Stimulated activated naive B cell treated with anti-CD40 and anti-IgM and Interleukin-4, amounts not matched to agents 10 μg/mL and 1 μg/mL and 100 μg/mL, for 72 hours (primary cell): ENCODE measurements around the gene A3GALT2.

ENCODE experiments used
- ATAC-seq, 2 donors: fragments of 150-1000 bp; cut with Tn5 transposase; replicated peaks; 2 replicates each; pipeline ENCODE4 v1.10.0; 2021; ENCODE audit warnings: moderate library complexity in 1 of 2
- DNase-seq: peaks from one replicate; pipeline ENCODE4 v3.0.0; 2021
- H3K27ac Mint-ChIP-seq: one replicate; pipeline ENCODE4 v1.8.0; 2022; ENCODE audit warnings: mild to moderate bottlenecking, mixed read lengths
- H3K27me3 Mint-ChIP-seq, 2 donors: one replicate each; pipeline ENCODE4 v1.8.0; 2022; ENCODE audit warnings: mixed read lengths in 2 of 2
- H3K36me3 Mint-ChIP-seq, 2 donors: one replicate each; pipeline ENCODE4 v1.8.0; 2022; ENCODE audit warnings: mixed read lengths in 2 of 2, mild to moderate bottlenecking in 1 of 2
- H3K4me1 Mint-ChIP-seq, 2 donors: one replicate each; pipeline ENCODE4 v1.8.0; 2022; ENCODE audit warnings: mixed read lengths in 2 of 2, mild to moderate bottlenecking in 1 of 2
- H3K4me3 Mint-ChIP-seq, 2 donors: one replicate each; pipeline ENCODE4 v1.8.0; 2022; ENCODE audit warnings: mild to moderate bottlenecking in 2 of 2, mixed read lengths in 2 of 2, moderate library complexity in 1 of 2
- H3K9me3 Mint-ChIP-seq, 2 donors: one replicate each; pipeline ENCODE4 v1.8.0; 2022; ENCODE audit warnings: mixed read lengths in 2 of 2, mild to moderate bottlenecking in 1 of 2

A3GALT2 gene

GRCh38 chr1:33275706-33276572, 45.0 kb downstream of the A3GALT2 start:
- Mint-ChIP-seq H3K27me3 (no peaks in the 10 kb centered on the region), H3K36me3 (peaks cover 11 to 38% of the 10 kb centered on the region in 2 donors), H3K9me3 (no peaks in the 10 kb centered on the region), H3K27ac (no peak overlapping the region), H3K4me3 (no peak overlapping the region), H3K4me1 (peaks cover 24 to 35% of the 10 kb centered on the region in 2 donors)
- ATAC-seq (no peak), DNase-seq (no peak)

- H3K36me3 Mint-ChIP-seq = peaks cover 16 to 37% of the 10 kb centered on the region in 2 donors
- H3K27ac Mint-ChIP-seq = no peak overlapping the region
- peaks cover 25 to 38% of the 10 kb centered on the region in 2 donors for H3K4me1 Mint-ChIP-seq
- H3K4me3 Mint-ChIP-seq = no peak overlapping the region
- DNase-seq (no peak), ATAC-seq (no peak)
- no peaks in the 10 kb centered on the region for H3K27me3 Mint-ChIP-seq
- H3K9me3 Mint-ChIP-seq = no peaks in the 10 kb centered on the region
Observed at GRCh38 chr1:33275195-33275594, 45.7 kb downstream of the A3GALT2 start.

- H3K9me3 Mint-ChIP-seq = no peaks in the 10 kb centered on the region
- peak; percentile 55 to 73 for ATAC-seq
- H3K27ac Mint-ChIP-seq = peak overlapping the region; percentile 48
Observed at GRCh38 chr1:33274446-33274845, 46.5 kb downstream of the A3GALT2 start.

GRCh38 chr1:33273961-33274371, 46.9 kb downstream of the A3GALT2 start:
- Mint-ChIP-seq H3K27ac (no peak overlapping the region), H3K36me3 (peaks cover 11 to 28% of the 10 kb centered on the region in 2 donors), H3K4me1 (peaks cover 25 to 38% of the 10 kb centered on the region in 2 donors), H3K27me3 (no peaks in the 10 kb centered on the region), H3K4me3 (no peak overlapping the region), H3K9me3 (no peaks in the 10 kb centered on the region)
- ATAC-seq = no peak
- no peak for DNase-seq

More at GRCh38 chr1:33274446-33274845, 46.5 kb downstream of the A3GALT2 start:
- Mint-ChIP-seq H3K4me1 (peaks cover 25 to 38% of the 10 kb centered on the region in 2 donors), H3K4me3 (peak overlapping the region in 1 of 2 donors; percentile 36), H3K27me3 (no peaks in the 10 kb centered on the region), H3K36me3 (peaks cover 11 to 29% of the 10 kb centered on the region in 2 donors)
- DNase-seq = no peak

GRCh38 chr1:33273406-33273805, 47.5 kb downstream of the A3GALT2 start:
- no peak overlapping the region for H3K4me3 Mint-ChIP-seq
- H3K4me1 Mint-ChIP-seq = peaks cover 26 to 42% of the 10 kb centered on the region in 2 donors
- no peaks in the 10 kb centered on the region for H3K9me3 Mint-ChIP-seq
- ATAC-seq = no peak
- H3K27ac Mint-ChIP-seq = no peak overlapping the region
- no peak for DNase-seq
- no peaks in the 10 kb centered on the region for H3K27me3 Mint-ChIP-seq
- peaks cover 14 to 26% of the 10 kb centered on the region in 2 donors for H3K36me3 Mint-ChIP-seq

- Mint-ChIP-seq H3K27ac (peak overlapping the region; percentile 62), H3K36me3 (peaks cover 16 to 26% of the 10 kb centered on the region in 2 donors), H3K4me3 (no peak overlapping the region), H3K27me3 (no peaks in the 10 kb centered on the region), H3K4me1 (peaks cover 30 to 46% of the 10 kb centered on the region in 2 donors), H3K9me3 (no peaks in the 10 kb centered on the region)
- ATAC-seq = no peak
- DNase-seq = no peak
Observed at GRCh38 chr1:33272930-33273329, 48.0 kb downstream of the A3GALT2 start.

- H3K27me3 Mint-ChIP-seq = no peaks in the 10 kb centered on the region
- DNase-seq (no peak), ATAC-seq (no peak)
- peaks cover 31 to 51% of the 10 kb centered on the region in 2 donors for H3K4me1 Mint-ChIP-seq
- no peak overlapping the region for H3K4me3 Mint-ChIP-seq
- H3K36me3 Mint-ChIP-seq = peaks cover 15 to 24% of the 10 kb centered on the region in 2 donors
- no peak overlapping the region for H3K27ac Mint-ChIP-seq
- no peaks in the 10 kb centered on the region for H3K9me3 Mint-ChIP-seq
Observed at GRCh38 chr1:33272509-33272908, 48.4 kb downstream of the A3GALT2 start.

GRCh38 chr1:33271666-33272505, 49.0 kb downstream of the A3GALT2 start:
- Mint-ChIP-seq H3K4me3 (no peak overlapping the region), H3K9me3 (no peaks in the 10 kb centered on the region), H3K4me1 (peaks cover 31 to 51% of the 10 kb centered on the region in 2 donors), H3K27me3 (no peaks in the 10 kb centered on the region), H3K27ac (no peak overlapping the region), H3K36me3 (peaks cover 11 to 20% of the 10 kb centered on the region in 2 donors)
- DNase-seq = no peak
- no peak for ATAC-seq

- Mint-ChIP-seq H3K4me3 (no peak overlapping the region), H3K27me3 (no peaks in the 10 kb centered on the region), H3K27ac (no peak overlapping the region), H3K4me1 (peaks cover 31 to 51% of the 10 kb centered on the region in 2 donors), H3K36me3 (peaks cover 13 to 16% of the 10 kb centered on the region in 2 donors), H3K9me3 (no peaks in the 10 kb centered on the region)
- DNase-seq (no peak), ATAC-seq (no peak)
Observed at GRCh38 chr1:33270808-33271465, 50.0 kb downstream of the A3GALT2 start.

- ATAC-seq (no peak), DNase-seq (no peak)
- H3K36me3 Mint-ChIP-seq = peaks cover 13 to 16% of the 10 kb centered on the region in 2 donors
- H3K4me1 Mint-ChIP-seq = peaks cover 31 to 51% of the 10 kb centered on the region in 2 donors
- H3K27me3 Mint-ChIP-seq = no peaks in the 10 kb centered on the region
- no peak overlapping the region for H3K27ac Mint-ChIP-seq
- H3K9me3 Mint-ChIP-seq = no peaks in the 10 kb centered on the region
- H3K4me3 Mint-ChIP-seq = no peak overlapping the region
Observed at GRCh38 chr1:33270379-33270778, 50.5 kb downstream of the A3GALT2 start.

GRCh38 chr1:33269621-33270020, 51.3 kb downstream of the A3GALT2 start:
- ATAC-seq = no peak
- no peak overlapping the region for H3K27ac Mint-ChIP-seq
- peaks cover 31 to 51% of the 10 kb centered on the region in 2 donors for H3K4me1 Mint-ChIP-seq
- no peak overlapping the region for H3K4me3 Mint-ChIP-seq
- H3K36me3 Mint-ChIP-seq = peaks cover 13 to 16% of the 10 kb centered on the region in 2 donors
- no peak for DNase-seq
- H3K27me3 Mint-ChIP-seq = no peaks in the 10 kb centered on the region
- no peaks in the 10 kb centered on the region for H3K9me3 Mint-ChIP-seq

GRCh38 chr1:33268927-33269610, 51.8 kb downstream of the A3GALT2 start:
- ATAC-seq = no peak

GRCh38 chr1:33268457-33268856, 52.4 kb downstream of the A3GALT2 start:
- Mint-ChIP-seq H3K27ac (peak overlapping the region; percentile 52), H3K4me1 (peaks cover 27 to 45% of the 10 kb centered on the region in 2 donors), H3K27me3 (no peaks in the 10 kb centered on the region), H3K9me3 (no peaks in the 10 kb centered on the region), H3K36me3 (peaks cover 13 to 16% of the 10 kb centered on the region in 2 donors), H3K4me3 (no peak overlapping the region)
- no peak for ATAC-seq
- no peak for DNase-seq

More at GRCh38 chr1:33268927-33269610, 51.8 kb downstream of the A3GALT2 start:
- Mint-ChIP-seq H3K36me3 (peaks cover 13 to 16% of the 10 kb centered on the region in 2 donors), H3K4me1 (peaks cover 28 to 45% of the 10 kb centered on the region in 2 donors), H3K27me3 (no peaks in the 10 kb centered on the region), H3K4me3 (no peak overlapping the region), H3K9me3 (no peaks in the 10 kb centered on the region), H3K27ac (no peak overlapping the region)
- no peak for DNase-seq
